ENCODE results near the gene ACOT7. TPM values are rescaled to one million over a fixed set of nuclear protein-coding genes. Genes with fewer than 3 reads are reported as not detected.

Gene ACOT7
- total and polyA plus RNA-seq, 2 of the 13 experiments (the other 11 are each of a cell fraction or from before 2014, with no cell fraction given), result 33.0 to 55.8 TPM

DNA sequence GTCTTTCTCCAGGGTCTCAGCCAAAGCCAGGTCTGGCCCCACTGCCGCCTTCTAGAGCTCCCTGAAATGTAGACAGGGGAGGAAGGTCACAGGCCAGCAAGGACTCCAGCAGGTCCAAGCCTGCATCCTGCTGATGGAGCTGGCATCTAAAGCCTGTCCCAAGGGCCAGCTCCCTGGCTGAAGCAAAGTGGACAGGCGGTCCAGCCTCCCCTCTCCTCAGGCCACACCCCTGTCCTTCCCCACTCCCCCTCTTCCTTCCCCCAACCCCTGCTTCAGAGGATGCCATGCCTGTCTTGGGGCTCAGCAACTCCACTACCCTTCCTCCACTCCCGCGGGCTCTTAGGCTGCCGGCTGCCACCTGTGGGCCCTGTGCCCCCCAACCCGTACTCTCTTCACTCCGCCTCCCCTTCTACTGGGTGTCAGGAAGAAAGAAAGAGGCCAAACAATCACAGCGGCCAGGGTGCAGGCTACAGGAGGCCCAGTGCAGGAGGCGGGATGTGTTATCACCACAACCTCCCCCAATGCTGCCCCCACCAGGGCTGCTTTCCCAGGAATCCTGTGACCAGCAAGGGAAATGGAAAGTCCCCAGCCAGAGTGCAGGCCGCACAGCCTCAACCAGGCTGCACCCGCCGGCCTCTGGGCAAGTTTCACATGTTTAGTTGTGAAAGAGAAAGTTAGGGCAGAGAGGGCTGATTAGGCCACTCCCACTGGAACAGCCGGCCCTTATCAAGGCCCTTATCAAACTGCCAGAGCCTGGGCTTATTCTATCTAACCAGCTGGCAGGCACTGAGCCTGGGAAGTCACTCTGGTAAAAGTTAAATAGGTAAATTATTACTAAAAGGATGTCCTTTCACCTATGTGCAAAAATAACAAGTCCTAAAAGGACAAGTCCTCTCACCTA, 34.1 kb downstream of the ACOT7 start (continued):
- TF ChIP-seq, protein P1, sequence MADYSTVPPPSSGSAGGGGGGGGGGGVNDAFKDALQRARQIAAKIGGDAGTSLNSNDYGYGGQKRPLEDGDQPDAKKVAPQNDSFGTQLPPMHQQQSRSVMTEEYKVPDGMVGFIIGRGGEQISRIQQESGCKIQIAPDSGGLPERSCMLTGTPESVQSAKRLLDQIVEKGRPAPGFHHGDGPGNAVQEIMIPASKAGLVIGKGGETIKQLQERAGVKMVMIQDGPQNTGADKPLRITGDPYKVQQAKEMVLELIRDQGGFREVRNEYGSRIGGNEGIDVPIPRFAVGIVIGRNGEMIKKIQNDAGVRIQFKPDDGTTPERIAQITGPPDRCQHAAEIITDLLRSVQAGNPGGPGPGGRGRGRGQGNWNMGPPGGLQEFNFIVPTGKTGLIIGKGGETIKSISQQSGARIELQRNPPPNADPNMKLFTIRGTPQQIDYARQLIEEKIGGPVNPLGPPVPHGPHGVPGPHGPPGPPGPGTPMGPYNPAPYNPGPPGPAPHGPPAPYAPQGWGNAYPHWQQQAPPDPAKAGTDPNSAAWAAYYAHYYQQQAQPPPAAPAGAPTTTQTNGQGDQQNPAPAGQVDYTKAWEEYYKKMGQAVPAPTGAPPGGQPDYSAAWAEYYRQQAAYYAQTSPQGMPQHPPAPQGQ (CRISPR knock-in tag; IDR thresholded peaks at IDR 0.05; ENCODE audit: borderline replicate concordance), result no peak
- TF ChIP-seq ZNF446 (CRISPR knock-in tag; IDR thresholded peaks at IDR 0.05) (no peak), ISL2 (CRISPR knock-in tag; IDR thresholded peaks at IDR 0.05) (no peak; the same call in 1 of the 2 replicates), ZNF782 (CRISPR knock-in tag; IDR thresholded peaks at IDR 0.05; ENCODE audit: borderline replicate concordance) (no peak), ZNF839 (CRISPR knock-in tag; IDR thresholded peaks at IDR 0.05; ENCODE audit: borderline replicate concordance) (no peak; the same call in 1 of the 2 replicates), YY1 (IDR thresholded peaks at IDR 0.05; ENCODE audit: insufficient read depth, insufficient replicate concordance, low read depth, low read length) (no peak), NFYB (CRISPR knock-in tag; IDR thresholded peaks at IDR 0.05) (0 out of 2 replicates have a peak, but pooled peaks have one; percentile 7), ZNF552 (CRISPR knock-in tag; IDR thresholded peaks at IDR 0.05; ENCODE audit: borderline replicate concordance) (no peak)
- TF ChIP-seq, protein P2, sequence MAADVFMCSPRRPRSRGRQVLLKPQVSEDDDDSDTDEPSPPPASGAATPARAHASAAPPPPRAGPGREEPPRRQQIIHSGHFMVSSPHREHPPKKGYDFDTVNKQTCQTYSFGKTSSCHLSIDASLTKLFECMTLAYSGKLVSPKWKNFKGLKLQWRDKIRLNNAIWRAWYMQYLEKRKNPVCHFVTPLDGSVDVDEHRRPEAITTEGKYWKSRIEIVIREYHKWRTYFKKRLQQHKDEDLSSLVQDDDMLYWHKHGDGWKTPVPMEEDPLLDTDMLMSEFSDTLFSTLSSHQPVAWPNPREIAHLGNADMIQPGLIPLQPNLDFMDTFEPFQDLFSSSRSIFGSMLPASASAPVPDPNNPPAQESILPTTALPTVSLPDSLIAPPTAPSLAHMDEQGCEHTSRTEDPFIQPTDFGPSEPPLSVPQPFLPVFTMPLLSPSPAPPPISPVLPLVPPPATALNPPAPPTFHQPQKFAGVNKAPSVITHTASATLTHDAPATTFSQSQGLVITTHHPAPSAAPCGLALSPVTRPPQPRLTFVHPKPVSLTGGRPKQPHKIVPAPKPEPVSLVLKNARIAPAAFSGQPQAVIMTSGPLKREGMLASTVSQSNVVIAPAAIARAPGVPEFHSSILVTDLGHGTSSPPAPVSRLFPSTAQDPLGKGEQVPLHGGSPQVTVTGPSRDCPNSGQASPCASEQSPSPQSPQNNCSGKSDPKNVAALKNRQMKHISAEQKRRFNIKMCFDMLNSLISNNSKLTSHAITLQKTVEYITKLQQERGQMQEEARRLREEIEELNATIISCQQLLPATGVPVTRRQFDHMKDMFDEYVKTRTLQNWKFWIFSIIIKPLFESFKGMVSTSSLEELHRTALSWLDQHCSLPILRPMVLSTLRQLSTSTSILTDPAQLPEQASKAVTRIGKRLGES (CRISPR knock-in tag; IDR thresholded peaks at IDR 0.05; ENCODE audit: borderline replicate concordance), result no peak
- TF ChIP-seq, protein P3, sequence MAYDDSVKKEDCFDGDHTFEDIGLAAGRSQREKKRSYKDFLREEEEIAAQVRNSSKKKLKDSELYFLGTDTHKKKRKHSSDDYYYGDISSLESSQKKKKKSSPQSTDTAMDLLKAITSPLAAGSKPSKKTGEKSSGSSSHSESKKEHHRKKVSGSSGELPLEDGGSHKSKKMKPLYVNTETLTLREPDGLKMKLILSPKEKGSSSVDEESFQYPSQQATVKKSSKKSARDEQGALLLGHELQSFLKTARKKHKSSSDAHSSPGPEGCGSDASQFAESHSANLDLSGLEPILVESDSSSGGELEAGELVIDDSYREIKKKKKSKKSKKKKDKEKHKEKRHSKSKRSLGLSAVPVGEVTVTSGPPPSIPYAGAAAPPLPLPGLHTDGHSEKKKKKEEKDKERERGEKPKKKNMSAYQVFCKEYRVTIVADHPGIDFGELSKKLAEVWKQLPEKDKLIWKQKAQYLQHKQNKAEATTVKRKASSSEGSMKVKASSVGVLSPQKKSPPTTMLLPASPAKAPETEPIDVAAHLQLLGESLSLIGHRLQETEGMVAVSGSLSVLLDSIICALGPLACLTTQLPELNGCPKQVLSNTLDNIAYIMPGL (CRISPR knock-in tag; IDR thresholded peaks at IDR 0.05; ENCODE audit: borderline replicate concordance in 1 of 2, low read depth in 1 of 2), result peak in 1 of 2 experiments; percentile 80; a peak in 3 of 4 replicates
- TF ChIP-seq, protein P4, sequence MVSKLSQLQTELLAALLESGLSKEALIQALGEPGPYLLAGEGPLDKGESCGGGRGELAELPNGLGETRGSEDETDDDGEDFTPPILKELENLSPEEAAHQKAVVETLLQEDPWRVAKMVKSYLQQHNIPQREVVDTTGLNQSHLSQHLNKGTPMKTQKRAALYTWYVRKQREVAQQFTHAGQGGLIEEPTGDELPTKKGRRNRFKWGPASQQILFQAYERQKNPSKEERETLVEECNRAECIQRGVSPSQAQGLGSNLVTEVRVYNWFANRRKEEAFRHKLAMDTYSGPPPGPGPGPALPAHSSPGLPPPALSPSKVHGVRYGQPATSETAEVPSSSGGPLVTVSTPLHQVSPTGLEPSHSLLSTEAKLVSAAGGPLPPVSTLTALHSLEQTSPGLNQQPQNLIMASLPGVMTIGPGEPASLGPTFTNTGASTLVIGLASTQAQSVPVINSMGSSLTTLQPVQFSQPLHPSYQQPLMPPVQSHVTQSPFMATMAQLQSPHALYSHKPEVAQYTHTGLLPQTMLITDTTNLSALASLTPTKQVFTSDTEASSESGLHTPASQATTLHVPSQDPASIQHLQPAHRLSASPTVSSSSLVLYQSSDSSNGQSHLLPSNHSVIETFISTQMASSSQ (IDR thresholded peaks at IDR 0.05; ENCODE audit: low read depth), result no peak
- TF ChIP-seq, protein P4 (CRISPR knock-in tag; IDR thresholded peaks at IDR 0.05; ENCODE audit: borderline replicate concordance), result peak; percentile 43; the same call in 1 of the 2 replicates
- TF ChIP-seq, protein P5, sequence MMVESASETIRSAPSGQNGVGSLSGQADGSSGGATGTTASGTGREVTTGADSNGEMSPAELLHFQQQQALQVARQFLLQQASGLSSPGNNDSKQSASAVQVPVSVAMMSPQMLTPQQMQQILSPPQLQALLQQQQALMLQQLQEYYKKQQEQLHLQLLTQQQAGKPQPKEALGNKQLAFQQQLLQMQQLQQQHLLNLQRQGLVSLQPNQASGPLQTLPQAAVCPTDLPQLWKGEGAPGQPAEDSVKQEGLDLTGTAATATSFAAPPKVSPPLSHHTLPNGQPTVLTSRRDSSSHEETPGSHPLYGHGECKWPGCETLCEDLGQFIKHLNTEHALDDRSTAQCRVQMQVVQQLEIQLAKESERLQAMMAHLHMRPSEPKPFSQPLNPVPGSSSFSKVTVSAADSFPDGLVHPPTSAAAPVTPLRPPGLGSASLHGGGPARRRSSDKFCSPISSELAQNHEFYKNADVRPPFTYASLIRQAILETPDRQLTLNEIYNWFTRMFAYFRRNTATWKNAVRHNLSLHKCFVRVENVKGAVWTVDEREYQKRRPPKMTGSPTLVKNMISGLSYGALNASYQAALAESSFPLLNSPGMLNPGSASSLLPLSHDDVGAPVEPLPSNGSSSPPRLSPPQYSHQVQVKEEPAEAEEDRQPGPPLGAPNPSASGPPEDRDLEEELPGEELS (CRISPR knock-in tag; IDR thresholded peaks at IDR 0.05), result peak; percentile 55

Data from HepG2 (cell line).